ENCODE measurements around the gene SPINT1.
"Not testable (repeated sequence)": the region's sequence is repeated elsewhere in the genome, so short reads cannot be mapped to it uniquely, and the experiment has no call there.

SPINT1 gene

DNA sequence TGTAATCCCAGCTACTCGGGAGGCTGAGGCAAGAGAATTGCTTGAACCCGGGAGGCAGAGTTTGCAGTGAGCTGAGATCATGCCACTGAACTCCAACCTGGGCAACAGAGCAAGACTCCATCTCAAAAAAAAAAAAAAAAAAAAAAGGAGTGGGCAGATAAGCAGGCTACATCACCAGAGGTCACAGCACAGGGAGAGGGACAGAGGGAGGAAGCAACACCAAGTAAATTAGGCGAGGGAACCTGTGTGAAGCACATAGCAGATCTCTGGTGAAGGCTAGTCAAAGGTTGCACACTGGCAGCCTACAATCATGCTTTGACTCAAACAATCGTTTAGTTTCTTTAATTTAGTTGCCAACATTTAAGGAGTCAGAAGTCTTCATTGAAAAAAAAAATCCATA, 17.3 kb downstream of the SPINT1 start:
- DNase-seq: not testable (repeated sequence)

GRCh38 chr15:40863660-40864270, 19.9 kb downstream of the SPINT1 start:
- DNase-seq: no peak

DNA sequence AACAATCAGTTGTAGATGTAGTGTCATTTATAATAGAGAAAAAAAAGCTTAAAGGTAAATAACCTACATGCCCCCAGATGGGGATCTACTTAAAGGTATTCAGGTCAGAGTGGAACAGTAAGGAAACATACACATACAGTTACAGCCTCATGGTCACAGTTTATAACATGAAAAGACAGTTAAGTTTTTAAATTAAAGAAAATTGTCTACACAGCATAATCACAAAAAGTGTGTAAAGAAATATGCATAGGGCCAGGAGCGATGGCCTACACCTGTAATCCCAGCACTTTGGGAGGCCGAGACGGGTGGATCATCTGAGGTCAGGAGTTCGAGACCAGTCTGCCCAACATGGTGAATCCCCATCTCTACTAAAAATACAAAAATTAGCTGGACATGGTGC, 23.4 kb downstream of the SPINT1 start:
- DNase-seq: no peak

DNA sequence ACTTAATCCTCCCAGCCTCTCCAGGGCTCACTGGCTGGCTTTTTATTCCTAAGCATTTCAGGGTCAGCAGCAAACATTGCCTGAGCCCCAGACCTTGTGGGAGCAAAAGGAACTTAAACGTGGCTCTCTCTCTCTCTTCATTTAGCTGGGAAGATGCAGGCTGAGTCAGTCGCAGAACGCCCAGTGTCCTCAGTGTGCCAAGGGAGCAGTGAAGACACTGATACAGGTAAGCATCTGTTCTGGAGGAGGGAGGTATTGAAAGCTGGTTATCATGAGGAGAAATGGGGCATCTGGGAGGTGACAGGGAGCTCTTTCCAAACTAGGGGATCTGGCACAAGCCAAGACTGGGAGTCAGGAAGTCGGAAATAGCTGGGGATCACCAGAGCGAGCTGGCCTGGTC, 25.8 kb downstream of the SPINT1 start:
- DNase-seq: no peak

- DNase-seq: no peak
Observed at GRCh38 chr15:40870716-40871115, 26.9 kb downstream of the SPINT1 start.

DNA sequence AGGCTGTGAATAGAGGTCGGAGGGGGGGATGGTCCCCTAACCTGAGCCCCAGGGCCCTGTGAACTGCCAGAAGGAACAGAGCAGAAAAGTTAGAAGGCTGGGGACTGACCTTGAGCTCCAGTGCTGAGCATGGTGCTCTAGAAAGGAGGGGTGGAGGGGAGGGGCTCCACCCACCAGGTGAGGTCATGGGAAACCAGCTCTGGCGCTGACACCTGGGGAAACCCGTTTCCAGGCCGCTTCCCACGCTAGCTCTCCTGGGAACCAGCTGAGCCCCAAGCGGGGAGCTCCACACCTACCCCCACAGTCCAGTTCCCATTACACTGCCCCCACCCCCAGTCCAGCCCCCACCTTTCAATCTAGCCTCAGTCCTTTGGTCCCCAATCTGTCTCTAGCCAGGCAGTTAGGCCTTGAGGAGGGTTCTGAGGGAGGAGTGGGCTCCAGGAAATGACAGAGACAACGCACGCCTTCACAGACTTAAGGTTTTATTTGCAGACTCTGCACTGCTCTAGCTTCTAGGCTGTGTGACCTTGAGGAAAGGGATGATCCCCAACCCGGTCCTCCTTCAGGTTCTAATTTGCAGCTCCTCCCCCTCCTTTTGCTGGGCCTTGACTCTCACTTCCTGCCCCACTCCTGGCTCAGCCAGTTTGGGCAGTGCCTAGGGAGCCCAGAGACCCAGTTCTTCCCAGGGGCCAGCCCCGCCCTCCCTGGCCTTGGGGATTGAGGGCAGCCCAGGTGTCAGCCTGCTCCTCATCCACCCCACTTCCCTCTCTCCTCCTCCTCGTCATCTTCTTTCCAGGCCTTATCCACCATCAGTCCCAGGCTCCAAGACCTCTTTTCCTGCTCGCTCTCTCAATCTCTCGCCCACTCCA, 28.1 kb downstream of the SPINT1 start:
- no peak for DNase-seq

GRCh38 chr15:40872791-40873693, 29.2 kb downstream of the SPINT1 start:
- no peak for DNase-seq

- DNase-seq: no peak
Observed at GRCh38 chr15:40873694-40874561, 30.1 kb downstream of the SPINT1 start, which contains the start of gene RHOV. RHOV (minus strand) TSS chr15:40874234; CDS start chr15:40874139, 95 bp downstream.

- no peak for DNase-seq
Observed at GRCh38 chr15:40875991-40876730, 32.3 kb downstream of the SPINT1 start.

DNA sequence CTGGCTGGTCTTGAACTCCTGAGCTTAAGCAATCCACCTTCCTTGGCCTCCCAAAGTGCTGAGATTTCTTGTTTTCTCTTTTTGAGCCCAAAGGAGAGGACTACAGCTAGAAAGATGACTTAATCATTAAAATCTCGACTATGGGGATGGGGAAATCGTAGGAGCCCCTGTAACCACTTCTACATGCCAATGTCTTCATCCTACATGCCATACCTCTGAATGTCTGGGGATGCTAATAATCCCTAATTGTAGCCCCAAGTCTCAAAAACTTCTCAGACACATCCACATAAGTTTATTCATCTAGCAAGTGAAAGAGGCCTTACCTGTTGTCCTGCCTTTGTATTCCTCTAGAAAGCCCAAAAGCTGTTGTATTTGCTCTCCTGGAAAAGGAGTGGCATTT, 33.8 kb downstream of the SPINT1 start:
- DNase-seq: no peak

- no peak for DNase-seq
Observed at GRCh38 chr15:40878785-40879184, 34.9 kb downstream of the SPINT1 start.

DNA sequence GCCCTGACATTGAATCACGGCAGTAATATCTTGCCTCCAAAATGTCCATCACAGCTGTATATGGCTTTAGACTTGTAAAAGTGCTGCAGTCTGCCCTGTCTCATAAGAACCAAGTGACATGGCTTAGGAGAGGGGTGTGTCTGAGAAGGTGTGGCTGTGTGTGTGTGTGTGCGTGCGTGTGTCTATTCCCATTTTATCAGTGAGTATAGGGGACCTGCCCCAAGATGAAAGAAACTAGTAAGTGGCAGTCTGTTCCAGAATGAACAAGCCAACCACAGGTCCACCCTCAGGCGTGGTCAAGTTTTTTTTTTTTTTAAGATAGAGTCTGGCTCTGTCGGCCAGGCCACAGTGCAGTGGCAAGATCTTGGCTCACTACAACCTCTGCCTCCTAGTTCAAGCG, 35.8 kb downstream of the SPINT1 start:
- DNase-seq: no peak

GRCh38 chr15:40881351-40881750, 37.5 kb downstream of the SPINT1 start:
- DNase-seq: no peak

DNA sequence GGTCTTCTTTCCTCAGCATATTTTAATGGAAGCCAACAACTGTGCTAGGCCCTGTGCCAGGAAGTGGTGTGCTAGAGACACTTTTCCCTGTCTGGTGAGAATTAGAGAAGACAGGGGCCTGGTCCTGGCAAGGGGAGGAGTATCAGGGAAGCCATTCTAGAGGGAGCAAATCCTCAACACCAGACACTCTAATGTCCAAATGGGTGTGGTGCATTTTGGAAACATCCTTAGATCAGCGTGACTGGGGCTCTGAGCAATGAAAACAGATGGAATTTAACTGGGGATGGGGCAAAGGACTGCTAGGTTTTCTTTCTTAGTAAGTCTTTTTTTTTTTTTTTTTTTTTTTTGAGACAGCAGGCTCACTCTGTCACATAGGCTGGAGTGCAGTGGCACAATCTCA, 42.7 kb downstream of the SPINT1 start:
- no peak for DNase-seq

- no peak for DNase-seq
Observed at GRCh38 chr15:40889112-40889511, 45.3 kb downstream of the SPINT1 start.

GRCh38 chr15:40891138-40891537, 47.3 kb downstream of the SPINT1 start:
- DNase-seq: no peak

DNA sequence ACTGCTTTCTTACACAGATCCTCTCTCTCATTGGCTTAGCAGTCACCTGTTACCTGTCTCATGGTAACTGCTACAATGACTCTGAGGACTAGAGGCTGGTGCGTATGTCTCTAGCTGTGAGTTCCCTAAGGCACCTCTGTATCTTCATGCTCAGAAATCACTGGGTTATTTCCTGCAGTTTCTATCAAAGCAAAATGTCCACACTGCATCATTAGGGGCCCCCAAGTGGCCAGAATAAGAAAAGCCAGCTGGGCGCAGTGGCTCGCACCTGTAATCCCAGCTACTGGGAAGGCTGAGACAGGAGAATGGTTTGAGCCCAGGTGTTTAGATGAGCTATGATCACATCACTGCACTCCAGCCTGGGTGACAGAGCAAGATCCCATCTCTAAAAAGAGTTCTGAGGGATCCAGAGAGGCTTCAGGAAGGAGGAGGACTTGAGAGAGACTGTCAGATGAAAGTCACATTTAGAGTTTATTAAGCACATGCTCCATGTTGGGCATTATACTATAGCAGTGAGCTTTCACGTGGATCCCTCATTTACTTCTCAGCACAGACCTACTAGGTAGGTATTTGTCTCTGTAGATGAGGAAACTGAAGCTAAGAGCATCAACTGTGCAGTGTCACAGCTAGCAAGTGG, 48.1 kb downstream of the SPINT1 start:
- DNase-seq: peak; percentile 43

- no peak for DNase-seq
Observed at GRCh38 chr15:40892447-40893012, 48.7 kb downstream of the SPINT1 start.

DNA sequence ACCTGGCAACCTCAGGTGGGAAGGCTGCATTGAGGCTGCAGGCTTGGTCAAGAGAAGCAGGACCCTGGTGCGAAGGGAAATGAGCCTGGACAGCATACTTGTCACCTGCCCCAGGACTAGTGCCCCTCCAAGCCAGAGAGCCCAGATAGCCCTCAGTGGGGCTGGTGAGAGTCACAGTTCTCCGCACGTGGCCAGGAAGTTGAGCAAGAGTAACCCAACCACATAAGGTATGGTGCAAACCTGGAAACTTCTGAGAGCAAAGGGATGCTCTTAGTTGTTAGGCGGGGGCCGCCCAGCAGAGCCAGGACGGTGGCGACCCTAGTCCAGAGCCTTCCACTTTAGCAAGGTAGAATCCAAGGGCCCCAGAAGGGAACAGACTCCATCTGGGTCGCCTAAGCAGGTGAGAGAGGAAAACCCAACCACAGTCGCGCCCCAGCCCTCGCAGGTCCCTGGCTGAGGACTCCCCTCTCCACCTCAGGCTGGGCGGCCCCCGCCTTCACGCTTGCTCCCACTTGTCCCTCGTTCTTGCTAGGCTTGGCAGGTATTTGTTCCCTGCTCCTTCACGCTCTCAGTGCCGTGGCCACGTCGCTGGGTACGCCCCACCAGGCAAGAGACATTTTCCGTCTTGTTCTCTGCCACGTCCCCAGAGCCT, 49.3 kb downstream of the SPINT1 start:
- no peak for DNase-seq

Data from NCI-H345 (cell line).